Measurements from ENCODE around the gene CDKAL1.

Gene CDKAL1

GRCh38 chr6:20918868-20919267, 384.6 kb downstream of the CDKAL1 start:
- Histone ChIP-seq H3K9me3 (ENCODE audit: insufficient read depth, low read length, severe bottlenecking) (peaks cover 9% of the 10 kb centered on the region), H3K27me3 (ENCODE audit: insufficient read depth, low read length, poor library complexity) (no peaks in the 10 kb centered on the region), H3K36me3 (ENCODE audit: insufficient read depth, low read length) (no peaks in the 10 kb centered on the region; the same call in 1 of the 2 replicates), H3K4me1 (ENCODE audit: insufficient read depth, low read length) (no peaks in the 10 kb centered on the region), H3K27ac (ENCODE audit: low read length) (no peak overlapping the region), H4K20me1 (ENCODE audit: insufficient read depth, low read length) (no peaks in the 10 kb centered on the region), H3K79me2 (ENCODE audit: insufficient read depth, low read length) (no peaks in the 10 kb centered on the region), H3K9ac (ENCODE audit: low read depth, low read length) (no peak overlapping the region), H3K4me2 (ENCODE audit: insufficient read depth, low read length) (no peak overlapping the region), H3K4me3 (ENCODE audit: low read depth in 1 of 2, low read length in 2 of 2) (no peak overlapping the region), H2AFZ (ENCODE audit: low read depth, low read length) (no peak overlapping the region)
- TF ChIP-seq CTCF (IDR thresholded peaks at IDR 0.05; ENCODE audit: borderline replicate concordance, extremely low read depth, low read length, poor library complexity, severe bottlenecking) (no peak), EZH2 (IDR thresholded peaks at IDR 0.05; ENCODE audit: borderline replicate concordance, low read depth, low read length, severe bottlenecking) (no peak)
- no peak for ATAC-seq (ENCODE audit: insufficient read depth, low read depth)
- DNase-seq, result no peak

- Histone ChIP-seq H3K4me3 (ENCODE audit: low read depth in 1 of 2, low read length in 2 of 2) (no peak overlapping the region), H3K36me3 (ENCODE audit: insufficient read depth, low read length) (no peaks in the 10 kb centered on the region; the same call in 1 of the 2 replicates), H3K9me3 (ENCODE audit: insufficient read depth, low read length, severe bottlenecking) (peaks cover 9% of the 10 kb centered on the region), H3K9ac (ENCODE audit: low read depth, low read length) (no peak overlapping the region), H4K20me1 (ENCODE audit: insufficient read depth, low read length) (no peaks in the 10 kb centered on the region), H3K4me2 (ENCODE audit: insufficient read depth, low read length) (no peak overlapping the region), H3K27ac (ENCODE audit: low read length) (no peak overlapping the region), H3K4me1 (ENCODE audit: insufficient read depth, low read length) (no peaks in the 10 kb centered on the region), H3K27me3 (ENCODE audit: insufficient read depth, low read length, poor library complexity) (no peaks in the 10 kb centered on the region), H3K79me2 (ENCODE audit: insufficient read depth, low read length) (no peaks in the 10 kb centered on the region), H2AFZ (ENCODE audit: low read depth, low read length) (no peak overlapping the region)
- TF ChIP-seq EZH2 (IDR thresholded peaks at IDR 0.05; ENCODE audit: borderline replicate concordance, low read depth, low read length, severe bottlenecking) (no peak), CTCF (IDR thresholded peaks at IDR 0.05; ENCODE audit: borderline replicate concordance, extremely low read depth, low read length, poor library complexity, severe bottlenecking) (no peak)
- DNase-seq, result no peak
- ATAC-seq (ENCODE audit: insufficient read depth, low read depth), result no peak
Observed at GRCh38 chr6:20919677-20920385, 385.6 kb downstream of the CDKAL1 start.

DNA sequence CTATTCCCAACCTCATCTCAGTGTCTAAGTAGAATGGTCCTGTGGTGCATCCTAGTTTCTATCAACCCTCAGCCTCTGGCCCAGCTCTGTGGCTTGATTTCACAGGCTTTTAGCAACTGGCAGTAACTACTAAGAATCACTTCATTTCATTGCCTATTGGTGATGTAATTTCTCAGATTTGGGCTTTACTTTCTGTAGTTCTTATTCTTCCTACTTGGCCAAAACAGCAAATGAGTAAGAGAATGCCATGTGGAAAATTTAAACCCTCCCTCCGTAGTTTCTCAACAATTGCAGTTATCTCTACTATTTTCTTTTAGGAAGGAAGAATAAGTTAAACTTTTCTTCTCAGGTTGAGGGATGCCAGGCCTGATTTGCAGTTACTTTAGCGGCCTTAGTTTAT, 387.3 kb downstream of the CDKAL1 start:
- H4K20me1 ChIP-seq (ENCODE audit: insufficient read depth, low read length), result no peaks in the 10 kb centered on the region
- no peak overlapping the region for H2AFZ ChIP-seq (ENCODE audit: low read depth, low read length)
- no peak overlapping the region for H3K4me3 ChIP-seq (ENCODE audit: low read depth in 1 of 2, low read length in 2 of 2)
- H3K9me3 ChIP-seq (ENCODE audit: insufficient read depth, low read length, severe bottlenecking), result no peaks in the 10 kb centered on the region
- no peaks in the 10 kb centered on the region for H3K27me3 ChIP-seq (ENCODE audit: insufficient read depth, low read length, poor library complexity)
- H3K27ac ChIP-seq (ENCODE audit: low read length), result no peak overlapping the region
- TF ChIP-seq EZH2 (IDR thresholded peaks at IDR 0.05; ENCODE audit: borderline replicate concordance, low read depth, low read length, severe bottlenecking) (no peak), CTCF (IDR thresholded peaks at IDR 0.05; ENCODE audit: borderline replicate concordance, extremely low read depth, low read length, poor library complexity, severe bottlenecking) (no peak)
- no peaks in the 10 kb centered on the region for H3K79me2 ChIP-seq (ENCODE audit: insufficient read depth, low read length)
- DNase-seq (no peak), ATAC-seq (ENCODE audit: insufficient read depth, low read depth) (no peak)
- no peak overlapping the region for H3K9ac ChIP-seq (ENCODE audit: low read depth, low read length)
- H3K36me3 ChIP-seq (ENCODE audit: insufficient read depth, low read length), result no peaks in the 10 kb centered on the region
- H3K4me1 ChIP-seq (ENCODE audit: insufficient read depth, low read length), result no peaks in the 10 kb centered on the region
- no peak overlapping the region for H3K4me2 ChIP-seq (ENCODE audit: insufficient read depth, low read length)

Measured in DND-41 (cell line).